Ishikawa (cell line): ENCODE data around the gene IL36RN.

Experiments used
- CEBPB ChIP-seq: IDR thresholded peaks from 2 replicates; pipeline ENCODE4 v1.6.1; 2012
- CREB1 ChIP-seq: IDR thresholded peaks from 2 replicates; pipeline ENCODE4 v1.6.1; 2012; ENCODE audit warnings: low read depth
- EGR1 ChIP-seq: IDR thresholded peaks from 2 replicates; pipeline ENCODE4 v1.6.1; 2012
- EP300 ChIP-seq: IDR thresholded peaks from 2 replicates; pipeline ENCODE4 v1.6.1; 2012; ENCODE audit warnings: borderline replicate concordance
- FOXM1 ChIP-seq: IDR thresholded peaks from 2 replicates; pipeline ENCODE4 v1.6.1; 2012; ENCODE audit warnings: low read depth, borderline replicate concordance
- MAX ChIP-seq: IDR thresholded peaks from 2 replicates; pipeline ENCODE4 v1.6.1; 2012
- NFIC ChIP-seq: IDR thresholded peaks from 2 replicates; pipeline ENCODE4 v1.6.1; 2012
- RAD21 ChIP-seq: IDR thresholded peaks from 2 replicates; pipeline ENCODE4 v1.6.1; 2012; ENCODE audit warnings: low read depth
- REST ChIP-seq: IDR thresholded peaks from 2 replicates; pipeline ENCODE4 v1.6.1; 2012; ENCODE audit warnings: low read depth, mild to moderate bottlenecking
- TAF1 ChIP-seq: IDR thresholded peaks from 2 replicates; pipeline ENCODE4 v1.6.1; 2012; ENCODE audit warnings: low read depth, mild to moderate bottlenecking
- TCF12 ChIP-seq: IDR thresholded peaks from 2 replicates; pipeline ENCODE4 v1.6.1; 2012; ENCODE audit warnings: low read depth
- TEAD4 ChIP-seq: IDR thresholded peaks from 2 replicates; pipeline ENCODE4 v1.6.1; 2012
- USF1 ChIP-seq: IDR thresholded peaks from 2 replicates; pipeline ENCODE4 v1.6.1; 2012
- YY1 ChIP-seq: IDR thresholded peaks from 2 replicates; pipeline ENCODE4 v1.6.1; 2012; ENCODE audit warnings: low read depth
- ZBTB7A ChIP-seq: IDR thresholded peaks from 2 replicates; pipeline ENCODE4 v1.6.1; 2012; ENCODE audit warnings: low read depth

The IL36RN gene

GRCh38 chr2:113056521-113056920 lies 2.5 kb upstream of the IL36RN start:
- TF ChIP-seq YY1 (no peak), EGR1 (no peak), CEBPB (no peak), USF1 (no peak), RAD21 (no peak), TAF1 (no peak)

- no peak for TF ChIP-seq MAX
- no peak for TF ChIP-seq YY1
- no peak for TF ChIP-seq FOXM1
- no peak for TF ChIP-seq RAD21
- TF ChIP-seq EP300, result no peak
- TF ChIP-seq TAF1, result no peak
Observed at GRCh38 chr2:113057117-113057516, 1.9 kb upstream of the IL36RN start.

GRCh38 chr2:113058411-113058994 lies 495 bp upstream of the IL36RN start:
- TF ChIP-seq TAF1 (no peak), FOXM1 (no peak), MAX (no peak), YY1 (no peak), EP300 (no peak), EGR1 (no peak), NFIC (no peak), TEAD4 (no peak), TCF12 (no peak), ZBTB7A (no peak), CEBPB (no peak), REST (no peak), USF1 (no peak), RAD21 (no peak), CREB1 (no peak)

GRCh38 chr2:113060396-113060795 lies 1.4 kb downstream of the IL36RN start:
- TF ChIP-seq EGR1, result no peak
- TF ChIP-seq TCF12, result no peak
- TF ChIP-seq TEAD4, result no peak
- no peak for TF ChIP-seq CEBPB
- no peak for TF ChIP-seq TAF1
- TF ChIP-seq YY1, result no peak
- no peak for TF ChIP-seq RAD21

GRCh38 chr2:113060796-113061195 lies 1.8 kb downstream of the IL36RN start:
- TF ChIP-seq NFIC (no peak), REST (no peak), RAD21 (no peak), USF1 (no peak), EGR1 (no peak), EP300 (no peak), MAX (no peak), TEAD4 (no peak), TAF1 (no peak), CEBPB (no peak), ZBTB7A (no peak), FOXM1 (no peak), YY1 (no peak), CREB1 (no peak), TCF12 (no peak)

GRCh38 chr2:113061241-113061640 lies 2.2 kb downstream of the IL36RN start:
- TF ChIP-seq MAX (no peak), CREB1 (no peak), EGR1 (no peak), FOXM1 (no peak)
